Activated CD4-positive, alpha-beta T cell treated with anti-CD3 and anti-CD28 coated beads, Interleukin-2, amount 10 ng/mL, durations not matched to agents 24 days and 14 days (primary cell): ENCODE data around the gene ITM2B. TPM values are rescaled to one million over a fixed set of nuclear protein-coding genes. Genes with fewer than 3 reads are reported as not detected.

Experiments used
- DNase-seq: peaks from one replicate; pipeline ENCODE4 v3.0.0; 2022
- H3K27ac Mint-ChIP-seq: one replicate; pipeline ENCODE4 v1.8.0; 2022; ENCODE audit warnings: mild to moderate bottlenecking, mixed read lengths
- H3K27me3 Mint-ChIP-seq: one replicate; pipeline ENCODE4 v1.8.0; 2022; ENCODE audit warnings: mixed read lengths
- H3K36me3 Mint-ChIP-seq: one replicate; pipeline ENCODE4 v1.8.0; 2022; ENCODE audit warnings: low read depth, mild to moderate bottlenecking, mixed read lengths
- H3K4me1 Mint-ChIP-seq: one replicate; pipeline ENCODE4 v1.8.0; 2021; ENCODE audit warnings: mixed read lengths
- H3K4me3 Mint-ChIP-seq: one replicate; pipeline ENCODE4 v1.8.0; 2022; ENCODE audit warnings: mild to moderate bottlenecking, moderate library complexity, mixed read lengths
- H3K9me3 Mint-ChIP-seq: one replicate; pipeline ENCODE4 v1.8.0; 2021; ENCODE audit warnings: mixed read lengths
- intact Hi-C: fragments of 100-400 bp; cut with micrococcal nuclease; formaldehyde crosslinking; loops from one replicate; pipeline ENCODE4 v1.15.1; 2023
- total RNA-seq: library from RNA; stranded (reverse); gene quantifications from 2 replicates; pipeline ENCODE4 v1.2.3, GENCODE V29; 2022

Gene ITM2B
- total RNA-seq, 1 donor from 2014 or later, result 51.7 TPM

DNA sequence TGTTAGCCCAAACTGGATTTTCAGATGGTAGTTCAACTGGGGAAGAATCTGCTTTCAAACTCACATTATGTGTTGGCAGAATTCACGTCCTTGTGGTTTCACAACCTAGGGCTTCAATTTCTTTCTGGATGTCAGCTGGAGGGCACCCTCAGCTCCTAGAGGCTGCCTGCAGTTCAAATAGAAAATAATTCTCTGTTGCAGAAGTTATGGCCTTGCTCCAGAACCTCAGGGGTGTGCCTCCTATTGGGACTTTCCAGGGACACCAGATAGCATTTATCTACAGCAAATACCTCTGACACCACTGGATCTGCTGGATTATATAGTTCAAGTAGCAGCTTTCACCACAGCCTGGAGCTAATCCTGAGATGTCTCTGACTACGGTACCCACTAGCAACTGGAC, 58.7 kb downstream of the ITM2B start:
- no peak for DNase-seq
- H3K27ac Mint-ChIP-seq, result no peak overlapping the region
- H3K4me1 Mint-ChIP-seq, result no peaks in the 10 kb centered on the region
- intact Hi-C loops, result no loop called here
- no peaks in the 10 kb centered on the region for H3K9me3 Mint-ChIP-seq
- H3K36me3 Mint-ChIP-seq, result no peaks in the 10 kb centered on the region
- H3K27me3 Mint-ChIP-seq, result peaks cover 22% of the 10 kb centered on the region
- no peak overlapping the region for H3K4me3 Mint-ChIP-seq

DNA sequence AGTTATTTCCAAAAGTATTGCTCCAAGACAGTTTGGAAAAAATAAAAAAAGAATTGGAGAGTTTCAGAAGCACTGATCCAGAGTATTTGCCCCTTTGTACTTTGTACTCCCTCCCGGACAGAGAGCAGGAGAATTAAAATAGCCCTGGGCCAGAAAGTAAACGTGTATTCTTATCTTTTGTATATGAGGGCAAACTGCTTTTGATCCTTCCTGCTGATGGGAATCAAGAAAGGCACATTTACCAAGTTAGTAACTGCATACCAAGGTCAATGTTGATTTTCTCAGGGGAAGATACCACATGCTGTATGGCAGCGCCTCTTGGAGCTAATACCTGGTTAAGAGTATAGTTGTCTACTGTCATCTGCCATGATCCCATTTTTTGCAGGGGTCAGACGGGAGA, 59.6 kb downstream of the ITM2B start:
- Mint-ChIP-seq H3K36me3 (no peaks in the 10 kb centered on the region), H3K4me3 (no peak overlapping the region), H3K4me1 (peaks cover 3% of the 10 kb centered on the region), H3K27me3 (peaks cover 21% of the 10 kb centered on the region), H3K27ac (no peak overlapping the region), H3K9me3 (no peaks in the 10 kb centered on the region)
- DNase-seq, result no peak
- intact Hi-C loops, result no loop called here

DNA sequence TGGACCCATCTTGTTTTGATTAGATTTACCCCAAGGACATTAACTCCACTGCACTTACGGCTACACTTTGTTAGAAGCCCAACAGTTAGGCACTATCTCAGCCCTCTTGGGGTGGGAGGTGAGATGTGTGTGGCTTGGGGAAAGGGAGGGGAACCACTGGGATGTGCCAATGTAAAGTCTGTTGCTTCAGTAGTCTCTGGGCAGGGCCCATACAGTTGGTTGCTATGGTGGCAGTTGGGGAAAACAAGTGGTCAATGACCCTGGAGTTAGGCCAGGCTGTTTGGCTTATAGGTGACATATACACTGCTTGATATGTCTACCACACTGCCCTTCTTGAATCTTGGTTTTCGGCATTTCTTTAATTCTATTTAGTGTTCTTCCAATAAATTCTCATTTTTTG, 61.6 kb downstream of the ITM2B start:
- intact Hi-C loops, result no loop called here
- Mint-ChIP-seq H3K4me3 (no peak overlapping the region), H3K4me1 (peaks cover 3% of the 10 kb centered on the region), H3K27ac (no peak overlapping the region), H3K9me3 (no peaks in the 10 kb centered on the region), H3K36me3 (no peaks in the 10 kb centered on the region), H3K27me3 (peaks cover 13% of the 10 kb centered on the region)
- DNase-seq, result no peak

DNA sequence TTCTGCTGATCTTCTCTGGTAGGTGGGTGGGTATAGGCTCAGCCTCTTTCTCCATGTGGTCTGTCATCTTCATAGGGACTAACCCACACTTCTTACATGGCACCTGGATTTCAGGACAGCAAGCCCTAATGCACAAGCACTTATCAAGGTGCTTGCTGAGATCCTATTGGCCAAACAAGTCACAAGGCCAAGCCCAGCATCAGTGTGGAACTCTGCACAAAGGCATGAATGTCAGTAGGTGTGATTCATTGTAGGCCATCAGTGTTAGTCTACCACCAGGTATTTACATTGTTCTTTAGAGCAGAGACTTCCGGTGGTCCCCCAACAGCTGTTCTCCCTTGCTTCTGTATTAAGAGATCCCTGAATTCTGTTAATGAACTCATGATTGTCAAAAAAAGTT, 62.3 kb downstream of the ITM2B start:
- H3K27ac Mint-ChIP-seq, result no peak overlapping the region
- H3K36me3 Mint-ChIP-seq, result no peaks in the 10 kb centered on the region
- intact Hi-C loops, result no loop called here
- H3K27me3 Mint-ChIP-seq, result peaks cover 8% of the 10 kb centered on the region
- no peaks in the 10 kb centered on the region for H3K9me3 Mint-ChIP-seq
- H3K4me3 Mint-ChIP-seq, result no peak overlapping the region
- H3K4me1 Mint-ChIP-seq, result peaks cover 3% of the 10 kb centered on the region
- DNase-seq, result no peak

DNA sequence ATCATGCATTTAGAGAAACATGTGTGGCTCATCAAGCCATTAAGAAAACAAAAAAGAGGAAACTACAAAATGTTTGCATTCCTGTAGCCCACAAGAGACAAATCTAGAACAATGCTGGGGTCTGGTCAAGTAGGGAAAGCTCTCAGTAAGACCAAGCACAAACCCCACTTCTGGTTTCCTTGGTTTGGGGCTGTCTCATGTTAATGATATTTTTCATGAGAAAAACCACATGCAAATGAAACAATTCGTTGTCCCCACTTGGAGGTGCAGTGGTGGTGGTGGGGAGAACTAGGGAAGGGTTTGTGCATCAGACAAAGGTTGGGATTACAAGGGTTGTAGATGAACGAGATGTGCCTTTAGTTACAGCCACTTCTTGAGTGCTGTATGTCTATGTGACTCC, 63.5 kb downstream of the ITM2B start:
- Mint-ChIP-seq H3K4me1 (peaks cover 3% of the 10 kb centered on the region), H3K4me3 (no peak overlapping the region), H3K36me3 (peaks cover 2% of the 10 kb centered on the region), H3K27ac (no peak overlapping the region), H3K9me3 (no peaks in the 10 kb centered on the region), H3K27me3 (no peaks in the 10 kb centered on the region)
- no peak for DNase-seq
- intact Hi-C loops, result no loop called here

DNA sequence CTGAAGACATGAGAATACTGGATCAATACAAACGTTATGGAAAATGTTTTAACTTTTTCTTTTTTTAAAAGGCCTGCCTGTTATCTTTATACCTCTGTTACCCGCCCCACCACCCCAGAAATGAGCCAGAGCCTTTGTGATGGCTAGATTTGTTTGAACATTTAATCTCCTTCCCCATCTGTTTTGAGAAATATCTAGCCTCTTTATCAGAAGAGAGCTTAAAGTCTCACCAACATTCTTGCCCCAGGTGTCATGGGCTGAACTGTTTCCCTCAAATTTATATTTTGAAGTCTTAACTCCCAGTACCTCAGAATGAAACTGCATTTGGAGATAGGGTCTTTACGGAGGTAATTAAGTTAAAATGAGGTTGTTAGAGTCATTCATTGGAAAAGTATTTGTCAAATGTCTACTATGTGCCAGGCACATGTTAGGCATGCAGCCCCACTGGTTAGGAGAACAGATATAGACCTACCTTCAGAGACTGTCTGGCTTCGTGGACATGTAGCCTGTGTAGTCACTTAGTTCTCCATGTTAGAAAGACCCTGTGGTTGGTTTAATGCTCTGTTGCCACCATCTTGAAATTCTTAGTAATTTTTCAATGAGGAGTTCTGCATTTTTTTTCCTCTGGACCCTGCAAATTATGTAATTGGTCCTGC, 64.3 kb downstream of the ITM2B start:
- no peak overlapping the region for H3K4me3 Mint-ChIP-seq
- H3K36me3 Mint-ChIP-seq, result peaks cover 2% of the 10 kb centered on the region
- no peaks in the 10 kb centered on the region for H3K27me3 Mint-ChIP-seq
- DNase-seq, result no peak
- H3K9me3 Mint-ChIP-seq, result no peaks in the 10 kb centered on the region
- H3K4me1 Mint-ChIP-seq, result peaks cover 3% of the 10 kb centered on the region
- no peak overlapping the region for H3K27ac Mint-ChIP-seq
- intact Hi-C loops, result no loop called here

DNA sequence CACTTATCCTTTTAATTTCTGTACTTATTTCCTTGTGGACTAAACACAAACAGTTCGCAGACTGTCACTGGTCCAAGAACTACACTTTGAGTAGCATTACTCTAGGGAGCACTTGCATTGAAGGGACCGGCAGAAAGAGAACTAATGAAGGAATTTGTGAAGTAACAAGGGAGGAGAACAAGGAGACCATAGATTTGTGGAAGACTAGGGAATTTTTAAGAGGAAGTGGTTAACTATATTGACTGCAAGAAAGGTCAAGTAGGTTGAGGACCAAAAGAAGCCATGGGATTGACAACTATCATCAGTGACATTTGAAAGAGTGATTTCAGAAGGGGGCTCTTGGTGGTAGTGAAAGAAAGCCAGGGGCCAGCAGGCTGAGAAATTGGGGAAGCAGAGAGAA, 66.6 kb downstream of the ITM2B start:
- no peak for DNase-seq
- Mint-ChIP-seq H3K27ac (no peak overlapping the region), H3K4me3 (no peak overlapping the region), H3K27me3 (no peaks in the 10 kb centered on the region), H3K9me3 (no peaks in the 10 kb centered on the region), H3K4me1 (peaks cover 13% of the 10 kb centered on the region), H3K36me3 (peaks cover 5% of the 10 kb centered on the region)
- intact Hi-C loops, result no loop called here

DNA sequence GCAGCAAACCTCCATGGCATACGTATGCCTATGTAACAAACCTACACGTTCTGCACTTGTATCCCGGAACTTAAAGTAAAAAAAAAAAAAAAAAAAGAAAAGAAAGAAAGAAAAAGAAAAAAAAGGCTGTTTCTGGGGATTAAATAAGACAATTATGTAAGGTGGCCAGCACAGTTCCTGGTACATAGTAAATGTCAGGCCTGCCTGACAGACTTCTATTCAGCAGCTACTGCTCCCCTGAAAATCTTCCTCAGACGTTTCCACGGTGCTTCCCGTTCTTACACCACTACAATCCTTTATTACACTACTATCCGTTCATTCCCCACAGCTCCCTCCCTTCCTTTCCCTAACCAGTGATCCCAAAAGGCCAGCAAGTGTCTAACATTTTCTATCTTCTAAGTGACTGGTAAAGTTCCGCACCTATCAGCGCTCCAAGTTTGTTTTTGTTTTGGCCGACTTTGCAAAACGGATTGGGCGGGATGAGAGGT, 69.9 kb downstream of the ITM2B start:
- peak overlapping the region; percentile 92 for H3K27ac Mint-ChIP-seq
- intact Hi-C loops, result loop anchor here (1.0 to 10.0 kb wide), 5 partner anchors 178 to 1632 kb away; partner anchors contain the start of genes FNDC3A and SPRYD7
- H3K36me3 Mint-ChIP-seq, result peaks cover 16% of the 10 kb centered on the region
- H3K27me3 Mint-ChIP-seq, result no peaks in the 10 kb centered on the region
- H3K4me1 Mint-ChIP-seq, result peaks cover 21% of the 10 kb centered on the region
- DNase-seq, result no peak
- peak overlapping the region; percentile 87 for H3K4me3 Mint-ChIP-seq
- no peaks in the 10 kb centered on the region for H3K9me3 Mint-ChIP-seq

DNA sequence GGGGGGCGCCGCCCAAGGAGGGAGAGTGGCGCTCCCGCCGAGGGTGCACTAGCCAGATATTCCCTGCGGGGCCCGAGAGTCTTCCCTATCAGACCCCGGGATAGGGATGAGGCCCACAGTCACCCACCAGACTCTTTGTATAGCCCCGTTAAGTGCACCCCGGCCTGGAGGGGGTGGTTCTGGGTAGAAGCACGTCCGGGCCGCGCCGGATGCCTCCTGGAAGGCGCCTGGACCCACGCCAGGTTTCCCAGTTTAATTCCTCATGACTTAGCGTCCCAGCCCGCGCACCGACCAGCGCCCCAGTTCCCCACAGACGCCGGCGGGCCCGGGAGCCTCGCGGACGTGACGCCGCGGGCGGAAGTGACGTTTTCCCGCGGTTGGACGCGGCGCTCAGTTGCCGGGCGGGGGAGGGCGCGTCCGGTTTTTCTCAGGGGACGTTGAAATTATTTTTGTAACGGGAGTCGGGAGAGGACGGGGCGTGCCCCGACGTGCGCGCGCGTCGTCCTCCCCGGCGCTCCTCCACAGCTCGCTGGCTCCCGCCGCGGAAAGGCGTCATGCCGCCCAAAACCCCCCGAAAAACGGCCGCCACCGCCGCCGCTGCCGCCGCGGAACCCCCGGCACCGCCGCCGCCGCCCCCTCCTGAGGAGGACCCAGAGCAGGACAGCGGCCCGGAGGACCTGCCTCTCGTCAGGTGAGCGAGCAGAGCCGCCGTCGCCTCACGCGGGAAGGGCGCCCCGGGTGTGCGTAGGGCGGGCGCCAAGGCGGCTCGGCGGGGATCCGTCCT, 70.5 kb downstream of the ITM2B start, which contains the start of gene RB1:
Gene RB1 (plus strand): TSS at position 393 of the 784 bp plus-strand sequence. CDS start 162 bp downstream, at position 555.
- Mint-ChIP-seq H3K27me3 (no peaks in the 10 kb centered on the region), H3K36me3 (peaks cover 16% of the 10 kb centered on the region), H3K4me1 (peaks cover 21% of the 10 kb centered on the region), H3K27ac (peak within 1 kb of the TSS; percentile 98), H3K9me3 (no peaks in the 10 kb centered on the region), H3K4me3 (peak within 1 kb of the TSS; percentile 87)
- peak; percentile 97 for DNase-seq
- intact Hi-C loops, result loop anchor here (1.0 to 10.0 kb wide), 8 partner anchors 38 to 1631 kb away; partner anchors contain the start of genes FNDC3A, ITM2B and SPRYD7

DNA sequence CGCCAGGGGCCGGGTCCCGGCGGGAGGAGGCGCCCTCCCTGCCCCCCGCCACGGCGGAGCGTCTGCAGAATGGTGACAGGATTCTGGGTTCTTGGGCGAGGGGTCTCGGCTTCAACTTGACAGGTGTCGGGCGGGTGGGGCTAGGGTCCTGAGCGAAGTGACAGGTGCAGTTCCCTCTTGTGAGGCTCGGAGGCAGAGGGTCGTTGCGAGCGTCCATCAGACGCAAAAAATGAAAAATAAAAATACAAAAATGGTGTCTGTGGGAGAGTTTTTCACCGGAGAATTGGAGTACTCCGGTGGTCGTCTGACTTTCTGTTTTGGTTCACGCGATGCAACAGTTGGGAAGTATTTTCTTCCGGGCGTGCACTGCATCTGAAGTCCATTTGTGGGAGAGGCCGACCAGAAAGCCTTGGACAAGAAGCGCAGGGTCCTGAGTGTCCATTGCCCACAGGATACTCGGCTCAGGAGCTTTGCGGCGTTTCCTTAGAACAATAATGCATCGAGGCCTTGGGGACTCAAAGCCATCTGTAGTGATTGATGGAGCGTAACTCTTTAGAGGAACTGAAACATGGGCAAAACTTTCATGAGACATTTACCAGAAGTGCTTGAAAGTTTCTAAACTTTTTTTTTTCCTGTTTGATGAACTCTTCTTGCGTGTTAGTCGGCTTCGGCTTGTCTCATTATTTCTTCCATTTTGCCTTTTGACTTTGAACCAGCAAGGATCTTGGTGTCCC, 71.3 kb downstream of the ITM2B start:
- Mint-ChIP-seq H3K4me3 (peak overlapping the region; percentile 87), H3K27me3 (no peaks in the 10 kb centered on the region), H3K4me1 (peaks cover 23% of the 10 kb centered on the region), H3K27ac (peak overlapping the region; percentile 98), H3K9me3 (no peaks in the 10 kb centered on the region), H3K36me3 (peaks cover 17% of the 10 kb centered on the region)
- intact Hi-C loops, result loop anchor here (1.0 to 10.0 kb wide), 6 partner anchors 39 to 1630 kb away; partner anchors contain the start of genes FNDC3A, ITM2B and SPRYD7
- peak; percentile 81 for DNase-seq

DNA sequence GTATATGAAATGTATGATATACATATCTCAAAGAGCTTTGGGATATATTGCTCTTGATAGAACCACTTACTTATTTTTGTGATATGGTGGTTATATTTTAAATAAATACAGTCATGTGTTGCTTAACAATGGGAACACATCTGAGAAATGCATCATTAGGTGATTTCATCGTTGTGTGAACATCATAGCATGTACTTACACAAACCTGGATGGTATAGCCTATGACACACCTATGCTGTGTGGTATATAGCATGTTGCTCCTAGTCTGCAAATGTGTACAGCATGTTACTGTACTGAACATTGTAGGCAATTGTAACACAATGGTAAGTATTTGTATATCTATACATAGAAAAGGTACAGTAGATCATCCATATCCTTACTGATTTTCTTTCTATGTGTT, 78.2 kb downstream of the ITM2B start:
- intact Hi-C loops, result no loop called here
- Mint-ChIP-seq H3K36me3 (peaks cover 35% of the 10 kb centered on the region), H3K27ac (no peak overlapping the region), H3K4me3 (no peak overlapping the region), H3K27me3 (no peaks in the 10 kb centered on the region), H3K9me3 (no peaks in the 10 kb centered on the region), H3K4me1 (peaks cover 18% of the 10 kb centered on the region)
- DNase-seq, result no peak

DNA sequence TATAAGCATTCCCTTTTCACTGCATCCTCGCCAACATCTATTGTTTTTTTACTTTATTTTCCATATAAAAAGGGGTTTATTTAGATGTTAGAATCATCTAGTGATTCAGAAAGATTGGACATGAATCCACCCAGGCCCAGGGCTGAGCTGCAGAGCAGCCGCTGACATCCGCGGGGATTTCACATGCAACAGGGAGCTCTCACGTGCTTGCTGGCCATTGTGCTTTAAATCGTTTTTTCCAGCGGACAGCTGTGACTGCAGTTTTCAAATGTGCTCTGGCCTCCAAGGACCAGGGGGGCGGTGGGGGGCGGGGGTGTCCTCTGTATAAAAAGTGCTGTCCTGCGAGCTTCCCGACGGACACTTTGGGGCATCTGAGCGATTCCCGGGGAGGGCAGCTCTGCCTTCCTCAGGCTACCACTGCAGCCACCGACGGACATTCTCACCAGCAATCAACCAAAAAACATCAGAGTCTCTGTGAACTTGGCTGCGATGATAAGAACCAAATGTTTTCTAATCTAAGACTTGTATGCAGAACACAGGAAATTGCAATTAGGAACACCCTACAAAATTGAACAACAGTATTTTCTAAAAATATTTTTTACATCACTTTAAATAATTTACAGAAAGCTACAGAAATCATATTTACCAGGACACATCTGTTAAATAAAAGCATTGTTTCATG, 83.1 kb downstream of the ITM2B start:
- H3K4me3 Mint-ChIP-seq, result no peak overlapping the region

DNA sequence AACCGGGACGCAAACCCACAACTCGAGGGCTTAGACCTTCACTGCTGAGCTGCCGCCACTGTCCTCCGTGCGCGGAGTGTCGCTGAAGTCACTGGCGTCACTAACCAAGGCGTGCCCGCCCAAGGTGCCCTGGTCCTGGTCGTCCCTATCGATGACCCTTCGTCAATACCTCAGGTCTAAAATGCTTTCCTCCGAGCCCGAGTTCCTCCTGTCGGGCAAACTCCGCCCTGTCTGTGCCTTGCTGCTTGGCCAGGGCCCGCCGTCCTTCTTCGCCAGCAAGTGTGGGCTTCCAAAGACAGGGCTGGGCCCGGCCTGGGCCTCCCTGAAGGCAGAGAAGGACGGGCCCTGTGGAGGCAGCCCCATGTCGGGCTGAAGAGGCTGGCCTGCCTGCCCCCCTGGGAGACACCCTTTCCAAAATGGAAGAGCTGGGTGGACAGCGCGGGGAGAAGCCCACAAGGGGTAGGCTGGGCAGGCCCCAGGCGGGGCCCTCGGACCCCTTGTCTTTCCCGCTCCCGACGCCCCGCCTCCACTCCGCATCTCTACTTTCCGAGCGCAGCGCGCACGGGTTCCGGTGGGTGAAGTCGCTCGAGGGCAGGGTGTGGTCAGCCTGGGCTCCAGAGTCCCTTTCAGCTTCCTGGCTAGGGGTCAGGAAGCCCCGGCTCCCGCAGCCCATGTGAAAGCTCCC, 84.0 kb downstream of the ITM2B start:
- peaks cover 22% of the 10 kb centered on the region for H3K4me1 Mint-ChIP-seq
- no peak for DNase-seq
- H3K9me3 Mint-ChIP-seq, result peaks cover 6% of the 10 kb centered on the region
- H3K27ac Mint-ChIP-seq, result no peak overlapping the region
- H3K27me3 Mint-ChIP-seq, result peaks cover 2% of the 10 kb centered on the region
- H3K36me3 Mint-ChIP-seq, result peaks cover 59% of the 10 kb centered on the region
- no peak overlapping the region for H3K4me3 Mint-ChIP-seq
- intact Hi-C loops, result no loop called here

More for the DNA sequence above, 83.1 kb downstream of the ITM2B start:
- Mint-ChIP-seq H3K36me3 (peaks cover 52% of the 10 kb centered on the region), H3K9me3 (peaks cover under 1% of the 10 kb centered on the region), H3K4me1 (peaks cover 20% of the 10 kb centered on the region), H3K27me3 (no peaks in the 10 kb centered on the region), H3K27ac (no peak overlapping the region)
- no peak for DNase-seq
- intact Hi-C loops, result no loop called here
